GM12872 (cell line): ENCODE measurements around the gene QTRT2.

Experiments used
- TF ChIP-seq, protein P1 (sequence below): IDR thresholded peaks from 3 replicates; pipeline ENCODE4 v1.5.1; 2011; ENCODE audit warnings: low read depth, mild to moderate bottlenecking, low read length, moderate library complexity; ENCODE audit not compliant: insufficient read depth

Gene QTRT2

DNA sequence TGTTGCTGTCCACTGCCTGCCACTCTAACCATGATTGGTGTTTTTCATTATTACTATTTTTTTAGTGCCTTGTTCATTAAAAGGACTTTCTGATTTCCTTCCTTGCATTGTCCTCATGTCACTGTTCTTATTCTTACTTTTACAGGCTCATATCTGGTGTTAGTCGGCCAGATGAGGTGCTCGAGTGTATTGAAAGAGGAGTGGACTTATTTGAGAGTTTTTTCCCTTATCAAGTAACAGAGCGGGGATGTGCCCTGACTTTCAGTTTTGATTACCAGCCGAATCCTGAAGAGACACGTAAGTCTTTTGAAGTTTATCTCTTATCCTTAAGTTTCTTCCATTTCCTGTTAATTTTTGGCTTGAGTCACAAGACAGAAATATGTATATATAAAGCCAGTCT is 23.2 kb downstream of the QTRT2 start:
- TF ChIP-seq, protein P1, sequence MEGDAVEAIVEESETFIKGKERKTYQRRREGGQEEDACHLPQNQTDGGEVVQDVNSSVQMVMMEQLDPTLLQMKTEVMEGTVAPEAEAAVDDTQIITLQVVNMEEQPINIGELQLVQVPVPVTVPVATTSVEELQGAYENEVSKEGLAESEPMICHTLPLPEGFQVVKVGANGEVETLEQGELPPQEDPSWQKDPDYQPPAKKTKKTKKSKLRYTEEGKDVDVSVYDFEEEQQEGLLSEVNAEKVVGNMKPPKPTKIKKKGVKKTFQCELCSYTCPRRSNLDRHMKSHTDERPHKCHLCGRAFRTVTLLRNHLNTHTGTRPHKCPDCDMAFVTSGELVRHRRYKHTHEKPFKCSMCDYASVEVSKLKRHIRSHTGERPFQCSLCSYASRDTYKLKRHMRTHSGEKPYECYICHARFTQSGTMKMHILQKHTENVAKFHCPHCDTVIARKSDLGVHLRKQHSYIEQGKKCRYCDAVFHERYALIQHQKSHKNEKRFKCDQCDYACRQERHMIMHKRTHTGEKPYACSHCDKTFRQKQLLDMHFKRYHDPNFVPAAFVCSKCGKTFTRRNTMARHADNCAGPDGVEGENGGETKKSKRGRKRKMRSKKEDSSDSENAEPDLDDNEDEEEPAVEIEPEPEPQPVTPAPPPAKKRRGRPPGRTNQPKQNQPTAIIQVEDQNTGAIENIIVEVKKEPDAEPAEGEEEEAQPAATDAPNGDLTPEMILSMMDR, result no peak

DNA sequence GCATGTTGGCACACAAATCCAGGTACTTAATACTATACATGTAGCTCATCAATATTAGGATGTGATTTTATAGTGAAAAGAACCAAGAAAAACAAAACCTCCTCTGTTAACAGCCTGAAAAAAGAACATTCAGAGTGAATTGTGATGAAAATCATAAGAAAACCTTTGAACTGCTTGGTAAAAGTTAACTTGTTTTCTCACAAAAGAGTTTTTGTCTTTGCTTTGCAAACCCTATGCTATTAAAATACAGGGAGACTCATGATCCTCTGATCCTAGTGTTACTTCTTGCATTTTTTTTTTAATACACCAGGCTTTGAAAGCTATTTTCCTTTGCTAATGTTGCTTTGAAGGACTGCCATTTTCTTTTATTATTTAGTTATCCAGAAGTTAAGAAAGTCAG is 23.7 kb downstream of the QTRT2 start:
- TF ChIP-seq, protein P1, result no peak

DNA sequence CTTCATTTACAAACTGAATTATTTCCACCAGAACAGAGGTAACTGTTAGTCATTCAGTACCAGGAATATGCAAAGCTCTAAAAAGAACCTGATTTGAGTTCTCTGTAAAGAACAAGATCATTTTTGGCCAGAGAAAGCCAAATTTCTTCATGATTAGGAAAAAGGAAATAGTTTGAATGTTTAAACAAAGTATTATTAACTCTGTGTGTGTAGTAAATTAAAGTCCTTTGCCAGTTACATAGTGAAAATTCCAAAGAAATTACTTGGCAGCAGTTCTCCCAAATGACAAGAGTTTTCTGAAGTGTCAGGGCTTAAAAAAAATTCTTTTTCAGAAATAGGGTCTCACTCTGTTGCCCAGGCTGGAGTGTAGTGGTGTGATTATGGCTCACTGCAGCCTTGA is 24.5 kb downstream of the QTRT2 start:
- TF ChIP-seq, protein P1, result no peak

DNA sequence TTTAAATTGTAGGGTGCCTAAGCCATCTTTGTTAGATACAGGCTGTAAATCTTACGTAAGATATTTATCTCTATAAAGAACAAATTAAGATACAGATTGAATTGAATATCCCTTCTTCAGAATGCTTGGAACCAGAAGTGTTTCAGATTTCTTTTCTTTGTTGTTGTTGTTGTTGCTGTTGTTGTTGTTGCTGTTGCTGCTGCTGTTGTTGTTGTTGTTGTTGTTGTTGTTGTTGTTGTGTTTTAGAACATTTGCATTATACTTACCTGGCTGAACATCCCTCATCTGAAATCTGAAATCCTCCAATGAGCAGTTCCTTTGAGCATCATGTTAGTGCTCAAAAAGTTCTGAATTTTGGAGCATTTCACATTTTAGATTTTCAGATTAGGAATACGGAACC is 26.6 kb downstream of the QTRT2 start:
- TF ChIP-seq, protein P1, result no peak

DNA sequence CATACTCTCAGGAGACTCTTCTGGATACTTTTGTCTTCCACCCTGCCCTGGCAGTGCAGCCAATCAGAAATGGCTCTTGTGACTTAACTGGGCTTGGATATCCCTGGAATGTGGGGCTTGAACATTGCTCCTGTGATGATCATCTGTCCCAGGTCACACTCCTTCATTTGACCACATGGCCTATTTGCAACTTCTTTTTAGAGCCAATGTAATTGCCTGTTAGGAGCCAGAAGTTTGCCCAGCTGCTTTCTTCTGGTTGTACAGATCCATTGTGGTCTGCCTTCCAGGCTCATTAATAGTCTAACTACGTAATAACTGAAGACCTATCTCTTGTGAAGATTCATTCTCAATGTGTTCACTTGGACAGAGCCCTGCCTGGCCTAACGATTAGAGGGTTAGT is 29.8 kb downstream of the QTRT2 start:
- TF ChIP-seq, protein P1, result no peak

DNA sequence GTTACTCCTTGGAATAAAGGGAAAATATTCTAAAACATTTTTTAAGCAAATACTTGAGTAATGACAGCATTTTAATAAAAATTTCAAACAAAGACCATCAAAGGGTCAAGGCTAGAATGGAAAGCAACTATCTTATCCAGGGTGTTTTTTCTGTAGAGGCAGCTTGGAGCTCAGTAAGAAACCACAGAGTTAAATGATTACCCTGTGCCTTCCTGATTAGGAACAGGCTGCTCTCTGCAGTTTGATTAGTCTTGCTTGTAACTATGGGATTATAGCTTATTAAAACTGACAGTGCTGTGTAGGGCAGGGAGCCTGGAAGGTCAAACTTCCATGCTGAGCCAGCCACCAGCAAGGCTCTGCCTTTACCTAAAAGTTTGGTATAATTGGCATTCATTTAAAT is 33.1 kb downstream of the QTRT2 start:
- TF ChIP-seq, protein P1, result no peak

DNA sequence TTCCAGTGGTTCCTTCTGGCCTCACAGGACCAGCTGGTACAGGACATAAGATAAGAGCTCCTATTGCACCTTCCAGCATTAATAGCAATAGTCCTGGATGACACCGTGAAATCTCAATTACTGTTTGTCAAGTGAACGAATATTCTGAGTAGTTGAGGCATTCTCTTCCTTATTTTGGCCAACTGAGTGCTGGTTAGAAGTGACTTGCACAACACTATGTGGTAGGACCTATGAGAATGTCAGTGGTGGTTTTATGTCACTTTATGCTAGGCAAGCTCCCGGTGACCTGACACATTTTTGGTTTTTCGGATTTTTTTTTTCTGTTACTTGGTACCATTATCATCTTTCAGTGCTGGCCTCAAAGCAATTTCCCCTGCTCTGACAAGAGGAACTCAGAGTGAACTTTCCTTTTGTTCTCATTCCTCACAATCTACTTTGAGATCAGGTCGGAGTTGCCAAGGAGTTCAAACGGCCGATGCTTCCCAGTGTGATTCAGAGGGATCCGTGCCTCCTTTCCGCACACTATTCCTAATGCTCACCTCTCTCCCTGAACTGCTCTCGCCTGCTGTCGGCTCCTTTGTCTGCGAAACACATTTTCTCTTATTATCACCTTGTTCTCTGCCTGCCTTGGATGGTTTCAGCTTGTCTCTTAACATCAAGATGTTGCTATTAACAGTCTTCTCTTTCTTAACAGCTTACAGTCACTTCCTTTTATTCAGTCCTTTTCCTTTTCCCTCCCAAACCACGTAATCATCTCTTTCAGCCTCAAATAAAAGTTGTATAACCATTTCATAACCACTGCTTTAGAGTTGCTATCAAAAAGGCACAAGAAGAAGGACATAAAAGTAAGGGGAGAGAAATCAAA is 35.8 kb downstream of the QTRT2 start:
- TF ChIP-seq, protein P1, result no peak
